ENCODE data around the gene LIN28B.

DNA sequence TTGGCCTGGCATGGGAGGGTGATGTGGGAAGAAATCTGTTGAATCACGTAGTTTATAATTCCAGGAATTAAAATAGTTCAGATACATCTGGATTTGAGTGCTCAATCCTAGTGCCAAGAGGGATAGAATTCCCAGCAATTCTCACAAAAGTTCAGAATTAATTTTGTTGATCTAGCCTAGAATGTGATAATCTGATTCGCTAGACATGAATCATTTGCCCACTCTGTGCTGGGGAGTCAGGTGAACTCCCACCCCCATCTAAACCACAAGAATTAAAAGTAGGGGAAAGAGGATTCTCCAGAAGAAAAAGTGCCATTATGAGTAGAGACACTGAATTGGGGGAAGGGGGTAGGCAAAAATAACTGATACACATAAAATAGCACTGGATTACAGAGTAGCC, 85.0 kb downstream of the LIN28B start:
- no peak for TF ChIP-seq JUND (IDR thresholded peaks at IDR 0.05)
- TF ChIP-seq, protein P1, sequence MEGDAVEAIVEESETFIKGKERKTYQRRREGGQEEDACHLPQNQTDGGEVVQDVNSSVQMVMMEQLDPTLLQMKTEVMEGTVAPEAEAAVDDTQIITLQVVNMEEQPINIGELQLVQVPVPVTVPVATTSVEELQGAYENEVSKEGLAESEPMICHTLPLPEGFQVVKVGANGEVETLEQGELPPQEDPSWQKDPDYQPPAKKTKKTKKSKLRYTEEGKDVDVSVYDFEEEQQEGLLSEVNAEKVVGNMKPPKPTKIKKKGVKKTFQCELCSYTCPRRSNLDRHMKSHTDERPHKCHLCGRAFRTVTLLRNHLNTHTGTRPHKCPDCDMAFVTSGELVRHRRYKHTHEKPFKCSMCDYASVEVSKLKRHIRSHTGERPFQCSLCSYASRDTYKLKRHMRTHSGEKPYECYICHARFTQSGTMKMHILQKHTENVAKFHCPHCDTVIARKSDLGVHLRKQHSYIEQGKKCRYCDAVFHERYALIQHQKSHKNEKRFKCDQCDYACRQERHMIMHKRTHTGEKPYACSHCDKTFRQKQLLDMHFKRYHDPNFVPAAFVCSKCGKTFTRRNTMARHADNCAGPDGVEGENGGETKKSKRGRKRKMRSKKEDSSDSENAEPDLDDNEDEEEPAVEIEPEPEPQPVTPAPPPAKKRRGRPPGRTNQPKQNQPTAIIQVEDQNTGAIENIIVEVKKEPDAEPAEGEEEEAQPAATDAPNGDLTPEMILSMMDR (IDR thresholded peaks at IDR 0.05; ENCODE audit: low read depth, low read length, missing input control): no peak
- TF ChIP-seq, protein P2, sequence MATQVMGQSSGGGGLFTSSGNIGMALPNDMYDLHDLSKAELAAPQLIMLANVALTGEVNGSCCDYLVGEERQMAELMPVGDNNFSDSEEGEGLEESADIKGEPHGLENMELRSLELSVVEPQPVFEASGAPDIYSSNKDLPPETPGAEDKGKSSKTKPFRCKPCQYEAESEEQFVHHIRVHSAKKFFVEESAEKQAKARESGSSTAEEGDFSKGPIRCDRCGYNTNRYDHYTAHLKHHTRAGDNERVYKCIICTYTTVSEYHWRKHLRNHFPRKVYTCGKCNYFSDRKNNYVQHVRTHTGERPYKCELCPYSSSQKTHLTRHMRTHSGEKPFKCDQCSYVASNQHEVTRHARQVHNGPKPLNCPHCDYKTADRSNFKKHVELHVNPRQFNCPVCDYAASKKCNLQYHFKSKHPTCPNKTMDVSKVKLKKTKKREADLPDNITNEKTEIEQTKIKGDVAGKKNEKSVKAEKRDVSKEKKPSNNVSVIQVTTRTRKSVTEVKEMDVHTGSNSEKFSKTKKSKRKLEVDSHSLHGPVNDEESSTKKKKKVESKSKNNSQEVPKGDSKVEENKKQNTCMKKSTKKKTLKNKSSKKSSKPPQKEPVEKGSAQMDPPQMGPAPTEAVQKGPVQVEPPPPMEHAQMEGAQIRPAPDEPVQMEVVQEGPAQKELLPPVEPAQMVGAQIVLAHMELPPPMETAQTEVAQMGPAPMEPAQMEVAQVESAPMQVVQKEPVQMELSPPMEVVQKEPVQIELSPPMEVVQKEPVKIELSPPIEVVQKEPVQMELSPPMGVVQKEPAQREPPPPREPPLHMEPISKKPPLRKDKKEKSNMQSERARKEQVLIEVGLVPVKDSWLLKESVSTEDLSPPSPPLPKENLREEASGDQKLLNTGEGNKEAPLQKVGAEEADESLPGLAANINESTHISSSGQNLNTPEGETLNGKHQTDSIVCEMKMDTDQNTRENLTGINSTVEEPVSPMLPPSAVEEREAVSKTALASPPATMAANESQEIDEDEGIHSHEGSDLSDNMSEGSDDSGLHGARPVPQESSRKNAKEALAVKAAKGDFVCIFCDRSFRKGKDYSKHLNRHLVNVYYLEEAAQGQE (IDR thresholded peaks at IDR 0.05): no peak
- TF ChIP-seq, protein P3, sequence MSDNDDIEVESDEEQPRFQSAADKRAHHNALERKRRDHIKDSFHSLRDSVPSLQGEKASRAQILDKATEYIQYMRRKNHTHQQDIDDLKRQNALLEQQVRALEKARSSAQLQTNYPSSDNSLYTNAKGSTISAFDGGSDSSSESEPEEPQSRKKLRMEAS (IDR thresholded peaks at IDR 0.05): no peak
